HG03575 (cell line): ENCODE data around the gene SMIM34.
A peak's percentile ranks its signal among the peaks of the same experiment; 100 is the strongest.
"Not testable (repeated sequence)": the region's sequence is repeated elsewhere in the genome, so short reads cannot be mapped to it uniquely, and the experiment has no call there.

ENCODE experiments used
- ATAC-seq: cut with Tn5 transposase; IDR thresholded peaks from one replicate; pipeline ENCODE4 v1.9.1; 2021; ENCODE audit not compliant: unreplicated experiment, insufficient number of reproducible peaks, low FRiP score; ENCODE audit errors: extremely low read depth

SMIM34 gene

GRCh38 chr21:34375619-34375972 lies 48.2 kb downstream of the SMIM34 start:
- not testable (repeated sequence) for ATAC-seq

DNA sequence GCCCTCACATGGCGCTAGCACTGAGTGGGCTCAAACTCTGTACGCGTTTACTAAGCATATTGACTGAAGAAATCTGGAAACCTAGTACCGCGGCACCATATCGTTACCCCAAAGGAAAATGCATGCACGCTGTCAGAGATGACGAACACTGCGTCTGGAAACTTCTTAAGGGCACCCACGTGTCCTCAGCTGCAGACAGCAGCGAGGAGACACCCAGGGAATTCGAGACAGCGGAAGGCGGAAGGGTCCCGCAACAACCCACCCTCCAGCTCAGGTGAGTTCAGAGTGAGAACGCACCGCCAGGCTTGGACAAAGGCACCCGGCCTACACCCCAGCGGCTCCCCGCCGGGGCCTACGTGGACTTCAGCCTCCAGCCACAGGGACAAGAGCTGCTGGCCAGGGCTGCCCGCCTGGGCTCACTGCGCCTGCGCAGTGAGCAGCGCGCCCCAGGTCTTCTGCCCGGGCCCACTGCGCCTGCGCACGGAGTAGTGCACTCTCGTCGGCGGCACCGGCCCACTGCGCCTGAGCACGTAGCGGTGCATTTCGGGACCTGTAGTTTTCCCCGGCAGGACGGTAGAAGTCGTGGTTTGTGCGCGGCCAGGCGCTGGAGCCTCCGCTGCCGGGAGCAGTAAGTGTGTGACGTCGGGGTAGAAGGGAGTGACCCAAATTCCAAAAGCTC lies 48.7 kb downstream of the SMIM34 start, which contains the start of gene SMIM11:
Gene SMIM11 (plus strand): TSS at position 568 of the 679 bp plus-strand sequence. CDS start 3,998 bp downstream, outside the sequence.
- ATAC-seq, result peak; percentile 74

DNA sequence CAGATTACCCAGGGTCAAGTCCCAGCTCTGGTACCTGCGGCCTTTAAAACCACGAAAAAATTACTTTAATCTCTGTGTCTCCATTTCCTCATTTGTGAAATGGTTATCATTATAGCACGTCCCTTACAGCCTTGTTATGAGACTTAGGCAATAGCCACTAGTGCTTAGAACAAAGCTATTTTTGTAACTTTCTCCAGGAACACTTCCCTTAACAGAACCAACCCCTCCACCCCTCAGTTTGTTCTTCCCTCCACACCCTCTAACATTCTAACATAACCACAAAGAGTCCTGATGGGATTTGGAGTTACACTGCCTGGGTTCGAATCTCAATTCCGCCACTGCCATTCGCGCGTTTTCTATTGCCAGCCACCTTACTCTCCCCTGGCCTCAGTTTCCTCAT lies 49.3 kb downstream of the SMIM34 start:
- ATAC-seq, result not testable (repeated sequence)

- no peak for ATAC-seq
Observed at GRCh38 chr21:34372321-34372720, 51.4 kb downstream of the SMIM34 start.

- no peak for ATAC-seq
Observed at GRCh38 chr21:34369741-34370140, 54.0 kb downstream of the SMIM34 start.
